Epithelial cell of proximal tubule (primary cell): ENCODE data around the gene MMP23B. TPM values are rescaled to one million over a fixed set of nuclear protein-coding genes. Genes with fewer than 3 reads are reported as not detected.
A peak's percentile ranks its signal among the peaks of the same experiment; 100 is the strongest.

Experiments
- DNase-seq: peaks from one replicate; pipeline ENCODE4 v3.0.0-alpha.2; 2011; ENCODE audit warnings: low read depth
- H3K4me3 ChIP-seq: 2 replicates; pipeline ENCODE4 v1.5.1; 2011; ENCODE audit warnings: low read depth, mild to moderate bottlenecking, low read length
- total RNA-seq: library from RNA; depleted of rRNA; stranded (reverse); fragments of >200 nt; gene quantifications from 2 replicates; pipeline ENCODE4 v1.2.3, GENCODE V29; 2015
- TF ChIP-seq, protein P1 (sequence below): conservative IDR thresholded peaks from 2 replicates; pipeline ENCODE4 v1.5.1; 2012; ENCODE audit warnings: low read depth, mild to moderate bottlenecking, low read length

The MMP23B gene
- total RNA-seq, 1 donor from 2014 or later = 15.0 TPM

DNA sequence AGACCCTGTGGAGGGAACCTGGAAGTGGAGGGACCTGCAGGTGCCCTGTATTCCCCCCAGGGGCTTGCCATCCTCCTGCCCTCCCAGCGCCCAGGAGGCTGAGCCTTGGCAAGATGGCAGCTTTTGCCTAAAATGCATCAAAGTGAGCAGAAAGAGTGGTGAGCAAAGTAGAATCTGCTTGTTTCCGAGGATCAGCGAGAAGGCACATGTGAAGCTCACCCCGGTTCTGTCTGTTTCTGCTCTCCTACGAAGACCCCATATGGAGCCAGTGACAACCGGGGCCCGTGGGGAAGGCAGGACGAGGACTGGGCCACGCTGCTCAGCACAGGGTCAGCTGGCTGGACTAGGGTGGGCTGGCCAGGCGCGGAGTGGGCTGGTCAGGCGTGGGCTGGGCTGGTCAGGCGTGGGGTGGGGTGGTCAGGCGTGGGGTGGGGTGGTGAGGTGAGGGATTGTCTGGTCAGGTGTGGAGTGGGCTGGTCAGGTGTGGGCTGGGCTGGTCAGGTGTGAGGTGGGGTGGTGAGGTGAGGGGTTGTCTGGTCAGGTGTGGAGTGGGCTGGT lies 26.9 kb upstream of the MMP23B start:
- no peak for DNase-seq
- TF ChIP-seq, protein P1, sequence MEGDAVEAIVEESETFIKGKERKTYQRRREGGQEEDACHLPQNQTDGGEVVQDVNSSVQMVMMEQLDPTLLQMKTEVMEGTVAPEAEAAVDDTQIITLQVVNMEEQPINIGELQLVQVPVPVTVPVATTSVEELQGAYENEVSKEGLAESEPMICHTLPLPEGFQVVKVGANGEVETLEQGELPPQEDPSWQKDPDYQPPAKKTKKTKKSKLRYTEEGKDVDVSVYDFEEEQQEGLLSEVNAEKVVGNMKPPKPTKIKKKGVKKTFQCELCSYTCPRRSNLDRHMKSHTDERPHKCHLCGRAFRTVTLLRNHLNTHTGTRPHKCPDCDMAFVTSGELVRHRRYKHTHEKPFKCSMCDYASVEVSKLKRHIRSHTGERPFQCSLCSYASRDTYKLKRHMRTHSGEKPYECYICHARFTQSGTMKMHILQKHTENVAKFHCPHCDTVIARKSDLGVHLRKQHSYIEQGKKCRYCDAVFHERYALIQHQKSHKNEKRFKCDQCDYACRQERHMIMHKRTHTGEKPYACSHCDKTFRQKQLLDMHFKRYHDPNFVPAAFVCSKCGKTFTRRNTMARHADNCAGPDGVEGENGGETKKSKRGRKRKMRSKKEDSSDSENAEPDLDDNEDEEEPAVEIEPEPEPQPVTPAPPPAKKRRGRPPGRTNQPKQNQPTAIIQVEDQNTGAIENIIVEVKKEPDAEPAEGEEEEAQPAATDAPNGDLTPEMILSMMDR = no peak

DNA sequence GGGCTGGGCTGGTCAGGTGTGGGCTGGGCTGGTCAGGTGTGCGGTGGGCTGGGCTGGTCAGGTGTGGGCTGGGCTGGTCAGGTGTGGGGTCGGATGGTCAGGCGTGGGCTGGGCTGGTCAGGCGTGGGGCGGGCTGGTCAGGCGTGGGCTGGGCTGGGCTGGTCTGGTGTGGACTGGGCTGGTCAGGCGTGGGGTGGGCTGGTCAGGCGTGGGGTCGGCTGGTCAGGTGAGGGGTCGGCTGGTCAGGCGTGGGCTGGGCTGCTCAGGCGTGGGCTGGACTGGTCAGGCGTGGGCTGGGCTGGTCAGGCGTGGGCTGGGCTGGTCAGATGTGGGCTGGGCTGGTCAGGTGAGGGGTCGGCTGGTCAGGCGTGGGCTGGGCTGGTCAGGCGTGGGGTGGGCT lies 26.2 kb upstream of the MMP23B start:
- H3K4me3 ChIP-seq = no peak overlapping the region
- TF ChIP-seq, protein P1 = no peak
- no peak for DNase-seq

More for the DNA sequence above, 26.9 kb upstream of the MMP23B start:
- H3K4me3 ChIP-seq = no peak overlapping the region

DNA sequence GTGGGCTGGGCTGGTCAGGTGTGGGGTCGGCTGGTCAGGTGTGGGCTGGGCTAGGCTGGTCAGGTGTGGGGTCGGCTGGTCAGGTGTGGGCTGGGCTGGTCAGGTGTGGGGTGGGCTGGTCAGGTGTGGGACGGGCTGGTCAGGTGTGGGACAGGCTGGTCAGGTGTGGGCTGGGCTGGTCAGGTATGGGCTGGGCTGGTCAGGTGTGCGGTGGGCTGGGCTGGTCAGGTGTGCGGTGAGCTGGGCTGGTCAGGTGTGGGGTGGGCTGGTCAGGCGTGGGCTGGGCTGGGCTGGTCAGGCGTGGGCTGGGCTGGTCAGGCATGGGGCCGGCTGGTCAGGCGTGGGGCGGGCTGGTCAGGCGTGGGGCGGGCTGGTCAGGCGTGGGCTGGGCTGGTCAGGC lies 25.7 kb upstream of the MMP23B start:
- no peak for DNase-seq
- TF ChIP-seq, protein P1 = no peak
- no peak overlapping the region for H3K4me3 ChIP-seq

DNA sequence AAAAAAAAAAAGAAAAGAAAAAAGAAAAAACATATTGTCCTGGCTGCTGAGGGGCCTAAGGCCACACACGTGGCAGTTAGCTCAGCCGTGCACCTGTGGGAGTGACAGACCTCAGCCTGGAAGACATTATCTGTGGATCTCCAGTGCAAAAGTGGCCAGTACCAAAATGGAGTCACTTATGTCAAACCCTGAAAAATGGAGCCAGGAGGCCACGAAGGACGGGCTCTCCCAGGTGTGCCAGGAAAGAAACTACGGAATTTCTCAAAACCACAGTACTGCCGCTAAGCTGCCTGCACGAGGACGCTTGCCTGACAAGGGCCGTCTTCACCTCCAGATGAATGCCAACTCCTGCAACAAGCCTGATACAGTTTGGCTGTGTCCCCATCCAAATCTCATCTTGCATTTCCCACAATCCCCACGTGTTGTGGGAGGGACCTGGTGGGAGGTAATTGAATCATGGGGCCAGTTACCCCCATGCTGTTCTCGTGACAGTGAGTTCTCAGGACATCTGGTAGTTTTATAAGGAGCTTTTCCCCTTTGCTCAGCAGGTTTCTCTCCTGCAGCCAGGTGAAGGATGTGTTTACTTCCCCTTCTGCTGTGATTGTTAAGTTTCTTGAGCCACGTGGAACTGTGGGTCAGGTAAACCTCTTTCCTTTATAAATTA lies 22.0 kb upstream of the MMP23B start:
- TF ChIP-seq, protein P1 = no peak
- DNase-seq = no peak

DNA sequence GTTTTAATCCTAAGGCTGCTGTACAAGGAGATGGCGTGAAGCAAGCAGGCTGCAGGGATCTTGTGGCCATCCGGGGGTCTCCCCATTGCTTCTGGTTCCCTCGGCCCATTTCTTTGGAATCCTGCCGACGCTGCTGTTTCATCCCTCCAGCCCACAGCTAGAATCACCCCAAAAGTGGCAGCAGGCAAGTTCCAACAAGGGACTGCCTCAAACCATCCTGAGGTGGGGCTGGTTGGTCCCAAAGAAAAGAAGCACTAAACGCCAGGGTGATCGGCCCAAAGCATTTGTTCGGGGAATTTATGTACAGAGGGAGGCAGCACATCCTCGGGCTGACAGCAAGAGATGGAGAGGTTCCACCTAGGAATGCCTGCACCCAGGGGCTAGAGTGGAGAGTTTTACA lies 21.2 kb upstream of the MMP23B start:
- TF ChIP-seq, protein P1 = no peak
- DNase-seq = no peak
- H3K4me3 ChIP-seq = no peak overlapping the region

More for the DNA sequence above, 22.0 kb upstream of the MMP23B start:
- no peak overlapping the region for H3K4me3 ChIP-seq

DNA sequence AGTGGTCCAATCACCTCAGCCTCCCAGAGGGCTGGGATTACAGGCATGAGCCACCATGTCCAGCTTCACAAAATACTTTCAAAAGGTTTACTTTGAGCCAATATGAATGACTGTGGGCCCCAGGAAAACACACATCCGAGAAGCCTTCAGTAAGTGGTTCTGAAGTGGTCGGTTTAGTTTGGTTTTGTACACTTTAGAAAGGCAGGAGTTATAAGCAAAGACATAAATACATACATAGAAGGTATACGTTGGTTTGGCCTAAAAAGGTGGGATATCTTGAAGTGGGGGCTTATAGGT lies 19.9 kb upstream of the MMP23B start:
- no peak overlapping the region for H3K4me3 ChIP-seq
- DNase-seq = no peak
- TF ChIP-seq, protein P1 = no peak

DNA sequence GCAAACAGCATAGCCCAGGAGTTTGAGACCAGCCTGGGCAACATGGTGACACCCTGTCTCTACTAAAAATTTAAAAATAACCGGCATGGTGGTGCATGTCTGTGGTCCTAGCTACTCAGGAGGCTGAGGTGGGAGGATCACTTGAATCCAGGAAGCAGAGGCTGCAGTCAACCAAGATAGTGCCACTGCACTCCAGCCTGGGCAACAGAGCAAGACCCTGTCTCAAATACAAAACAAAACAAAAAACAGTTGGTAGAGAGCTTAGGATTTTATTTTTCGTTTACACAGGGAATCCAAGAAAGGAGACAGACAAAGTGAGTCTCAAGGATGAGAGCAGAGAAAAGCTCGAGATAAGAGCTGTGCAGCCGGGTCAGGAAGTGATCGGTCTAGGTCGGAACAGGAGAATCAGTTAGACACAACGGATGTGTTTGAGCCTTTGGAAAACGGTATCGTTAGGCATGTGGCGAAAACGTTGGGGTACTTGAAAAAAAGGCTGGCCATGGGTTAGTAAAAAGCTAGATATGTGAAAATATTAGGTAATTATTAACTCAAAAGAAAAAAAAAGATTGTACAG lies 18.4 kb upstream of the MMP23B start:
- peak overlapping the region; percentile 99 for H3K4me3 ChIP-seq
- DNase-seq = no peak
- TF ChIP-seq, protein P1 = no peak
